Upper lobe of left lung (tissue), 4 donors: ENCODE measurements around the gene COL3A1.

Source experiments
- POLR2A ChIP-seq, 4 donors: fragments of 450-650 bp; IDR thresholded peaks; one replicate each; pipeline ENCODE4 v1.5.1; 2016 to 2017; ENCODE audit warnings: antibody characterized with exemption in 4 of 4, mild to moderate bottlenecking in 2 of 4
- POLR2AphosphoS5 ChIP-seq, 2 donors: sonication (generic); formaldehyde crosslinking; IDR thresholded peaks; one replicate each; pipeline ENCODE4 v1.5.1; 2017; ENCODE audit warnings: antibody characterized with exemption in 2 of 2
- TF ChIP-seq, protein P1 (sequence below), 6 experiments: fragments of 450-650 bp in 4 of 6; fragments of 200-600 bp in 2 of 6; sonication (generic) in 2 of 6; IDR thresholded peaks; one replicate each; pipeline ENCODE4 v1.5.1; 2016 to 2019; ENCODE audit warnings: antibody characterized with exemption in 6 of 6

DNA sequence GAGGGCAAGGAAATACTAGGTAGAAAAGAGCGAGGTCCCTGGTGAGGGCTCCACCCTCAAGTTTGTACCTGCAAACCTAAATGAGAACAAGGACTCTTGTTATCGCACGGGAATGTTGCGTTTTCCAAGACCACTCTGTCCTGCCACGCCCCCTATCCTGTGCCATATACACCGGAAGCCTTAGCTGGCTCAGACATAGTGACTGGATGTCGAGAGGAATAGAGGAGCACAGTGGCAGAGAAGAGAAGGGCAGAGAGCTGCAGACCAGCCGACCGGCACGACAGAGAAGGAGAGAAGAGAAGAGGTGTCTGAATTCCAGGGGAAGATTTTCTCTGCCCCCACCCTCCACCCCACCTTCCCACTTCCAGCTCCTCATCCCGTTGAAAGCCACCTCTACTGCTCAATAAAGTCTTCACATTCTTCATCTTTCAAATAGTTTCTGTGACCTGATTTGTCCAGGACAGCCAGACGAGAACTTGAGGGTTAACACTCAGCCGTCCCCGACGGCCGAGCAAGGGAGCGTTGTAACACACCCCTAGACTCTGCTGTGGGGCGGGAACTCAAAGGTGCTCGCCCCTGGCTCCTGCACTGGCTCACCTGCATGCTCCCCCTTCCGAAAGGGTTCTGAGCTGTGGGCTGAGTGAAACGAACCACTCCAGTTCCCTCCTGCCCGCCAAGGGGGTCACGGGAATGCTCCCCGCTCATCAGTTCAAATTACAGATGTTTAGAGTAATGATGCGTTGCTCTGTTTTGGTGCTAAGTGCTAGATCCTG lies 24.9 kb upstream of the COL3A1 start:
- TF ChIP-seq, protein P1, sequence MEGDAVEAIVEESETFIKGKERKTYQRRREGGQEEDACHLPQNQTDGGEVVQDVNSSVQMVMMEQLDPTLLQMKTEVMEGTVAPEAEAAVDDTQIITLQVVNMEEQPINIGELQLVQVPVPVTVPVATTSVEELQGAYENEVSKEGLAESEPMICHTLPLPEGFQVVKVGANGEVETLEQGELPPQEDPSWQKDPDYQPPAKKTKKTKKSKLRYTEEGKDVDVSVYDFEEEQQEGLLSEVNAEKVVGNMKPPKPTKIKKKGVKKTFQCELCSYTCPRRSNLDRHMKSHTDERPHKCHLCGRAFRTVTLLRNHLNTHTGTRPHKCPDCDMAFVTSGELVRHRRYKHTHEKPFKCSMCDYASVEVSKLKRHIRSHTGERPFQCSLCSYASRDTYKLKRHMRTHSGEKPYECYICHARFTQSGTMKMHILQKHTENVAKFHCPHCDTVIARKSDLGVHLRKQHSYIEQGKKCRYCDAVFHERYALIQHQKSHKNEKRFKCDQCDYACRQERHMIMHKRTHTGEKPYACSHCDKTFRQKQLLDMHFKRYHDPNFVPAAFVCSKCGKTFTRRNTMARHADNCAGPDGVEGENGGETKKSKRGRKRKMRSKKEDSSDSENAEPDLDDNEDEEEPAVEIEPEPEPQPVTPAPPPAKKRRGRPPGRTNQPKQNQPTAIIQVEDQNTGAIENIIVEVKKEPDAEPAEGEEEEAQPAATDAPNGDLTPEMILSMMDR (IDR thresholded peaks at IDR 0.05), result no peak
- TF ChIP-seq POLR2AphosphoS5 (IDR thresholded peaks at IDR 0.05) (no peak), POLR2A (IDR thresholded peaks at IDR 0.05) (no peak)
